ENCODE measurements around the gene MYL10. TPM values are rescaled to one million over a fixed set of nuclear protein-coding genes. Genes with fewer than 3 reads are reported as not detected.

MYL10 gene
- total and polyA plus RNA-seq, 2 of the 8 experiments (the other 6 are each of a cell fraction or from before 2014, with no cell fraction given), result 0.18 TPM; not detected in 1

DNA sequence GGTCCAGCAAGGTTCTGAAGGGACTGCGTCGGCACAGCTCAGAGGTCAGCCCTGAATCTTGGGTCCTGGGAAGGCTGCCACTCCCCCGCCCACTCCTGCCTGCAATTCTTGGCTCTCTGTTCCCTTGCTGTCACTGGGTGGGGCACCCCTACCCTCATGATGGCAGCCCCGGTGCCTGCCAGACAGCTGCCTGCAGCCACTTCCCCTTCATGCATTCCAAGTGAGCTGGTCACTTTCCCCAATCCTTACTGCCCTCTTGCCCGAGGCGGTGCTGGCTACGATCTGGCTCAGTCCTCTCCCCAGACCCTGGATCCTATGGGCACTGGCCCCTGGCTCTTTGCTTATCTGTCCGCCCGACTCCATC is 14.2 kb downstream of the MYL10 start (continued):
- TF ChIP-seq, protein P1, sequence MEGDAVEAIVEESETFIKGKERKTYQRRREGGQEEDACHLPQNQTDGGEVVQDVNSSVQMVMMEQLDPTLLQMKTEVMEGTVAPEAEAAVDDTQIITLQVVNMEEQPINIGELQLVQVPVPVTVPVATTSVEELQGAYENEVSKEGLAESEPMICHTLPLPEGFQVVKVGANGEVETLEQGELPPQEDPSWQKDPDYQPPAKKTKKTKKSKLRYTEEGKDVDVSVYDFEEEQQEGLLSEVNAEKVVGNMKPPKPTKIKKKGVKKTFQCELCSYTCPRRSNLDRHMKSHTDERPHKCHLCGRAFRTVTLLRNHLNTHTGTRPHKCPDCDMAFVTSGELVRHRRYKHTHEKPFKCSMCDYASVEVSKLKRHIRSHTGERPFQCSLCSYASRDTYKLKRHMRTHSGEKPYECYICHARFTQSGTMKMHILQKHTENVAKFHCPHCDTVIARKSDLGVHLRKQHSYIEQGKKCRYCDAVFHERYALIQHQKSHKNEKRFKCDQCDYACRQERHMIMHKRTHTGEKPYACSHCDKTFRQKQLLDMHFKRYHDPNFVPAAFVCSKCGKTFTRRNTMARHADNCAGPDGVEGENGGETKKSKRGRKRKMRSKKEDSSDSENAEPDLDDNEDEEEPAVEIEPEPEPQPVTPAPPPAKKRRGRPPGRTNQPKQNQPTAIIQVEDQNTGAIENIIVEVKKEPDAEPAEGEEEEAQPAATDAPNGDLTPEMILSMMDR (IDR thresholded peaks at IDR 0.05; ENCODE audit: control extremely low read depth in 1 of 3, insufficient read depth in 1 of 3, low read depth in 1 of 3, low read length in 3 of 3), result no peak
- TF ChIP-seq, protein P2, sequence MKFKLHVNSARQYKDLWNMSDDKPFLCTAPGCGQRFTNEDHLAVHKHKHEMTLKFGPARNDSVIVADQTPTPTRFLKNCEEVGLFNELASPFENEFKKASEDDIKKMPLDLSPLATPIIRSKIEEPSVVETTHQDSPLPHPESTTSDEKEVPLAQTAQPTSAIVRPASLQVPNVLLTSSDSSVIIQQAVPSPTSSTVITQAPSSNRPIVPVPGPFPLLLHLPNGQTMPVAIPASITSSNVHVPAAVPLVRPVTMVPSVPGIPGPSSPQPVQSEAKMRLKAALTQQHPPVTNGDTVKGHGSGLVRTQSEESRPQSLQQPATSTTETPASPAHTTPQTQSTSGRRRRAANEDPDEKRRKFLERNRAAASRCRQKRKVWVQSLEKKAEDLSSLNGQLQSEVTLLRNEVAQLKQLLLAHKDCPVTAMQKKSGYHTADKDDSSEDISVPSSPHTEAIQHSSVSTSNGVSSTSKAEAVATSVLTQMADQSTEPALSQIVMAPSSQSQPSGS (IDR thresholded peaks at IDR 0.05; ENCODE audit: low read length), result no peak
- TF ChIP-seq POLR2AphosphoS5 (IDR thresholded peaks at IDR 0.05; ENCODE audit: low read depth, low read length), result no peak
- TF ChIP-seq RXRA (IDR thresholded peaks at IDR 0.05; ENCODE audit: insufficient read depth, low read depth, low read length), result no peak
- no peak for TF ChIP-seq EGR1 (IDR thresholded peaks at IDR 0.05; ENCODE audit: borderline replicate concordance, low read depth, low read length)
